Measurements from ENCODE around the gene C16orf87. TPM values are rescaled to one million over a fixed set of nuclear protein-coding genes. Genes with fewer than 3 reads are reported as not detected.

Gene C16orf87
- polyA plus RNA-seq, 2 donors = 3.6 to 3.7 TPM

DNA sequence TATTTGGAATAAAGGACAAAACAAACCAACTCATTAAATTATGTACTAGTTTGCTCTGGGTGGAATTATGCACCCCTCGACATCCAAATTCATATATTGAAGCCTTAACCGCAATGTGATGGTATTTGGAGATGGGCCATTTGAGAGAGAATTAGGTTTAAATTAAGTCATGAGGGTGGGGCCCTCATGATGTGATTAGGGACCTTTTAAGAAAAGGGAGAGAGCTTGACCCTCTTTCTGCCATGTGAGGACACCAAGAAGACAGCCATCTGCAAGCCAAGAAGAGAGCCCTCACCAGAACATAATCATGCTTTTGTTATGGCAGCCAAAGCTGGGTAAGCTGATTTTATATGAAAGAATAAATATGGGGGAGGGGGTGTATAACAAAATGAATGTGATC lies 2.0 kb downstream of the C16orf87 start:
- Histone ChIP-seq H3K27ac (ENCODE audit: low read depth in 2 of 2, low read length in 1 of 2) (no peak overlapping the region), H3K36me3 (ENCODE audit: control insufficient read depth in 2 of 2, insufficient read depth in 2 of 2, low read length in 1 of 2) (no peaks in the 10 kb centered on the region), H3K27me3 (ENCODE audit: control insufficient read depth in 1 of 2, insufficient read depth in 2 of 2, low read length in 2 of 2) (no peaks in the 10 kb centered on the region), H3K9me3 (ENCODE audit: control insufficient read depth in 2 of 2, insufficient read depth in 1 of 2, low read depth in 1 of 2, low read length in 1 of 2) (no peaks in the 10 kb centered on the region), H3K4me1 (ENCODE audit: control insufficient read depth in 2 of 2, insufficient read depth in 2 of 2, low read length in 1 of 2) (no peaks in the 10 kb centered on the region), H3K4me3 (ENCODE audit: low read depth in 1 of 2, low read length in 2 of 2) (no peak overlapping the region)
- WGBS, 2 donors = 96 to 98% methylated on average over 2 of the region's 2 CpGs

DNA sequence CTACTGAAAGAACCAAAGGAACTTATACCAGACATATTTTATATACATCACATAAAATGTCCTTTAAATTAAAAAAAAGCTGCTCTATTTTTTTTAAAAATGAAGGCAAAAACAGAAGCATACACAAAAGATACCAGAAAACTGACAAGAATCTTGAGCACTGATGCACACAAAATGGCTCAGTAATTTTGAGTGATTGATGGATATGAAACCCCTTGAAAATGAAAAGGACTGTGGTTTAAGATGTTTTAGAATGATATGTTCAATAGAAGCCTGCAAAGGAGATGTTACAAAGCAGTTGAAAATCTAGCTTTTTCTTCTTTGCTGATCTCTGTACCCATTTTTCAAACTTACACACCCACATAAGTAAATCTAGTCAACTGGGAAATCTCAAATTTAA lies 2.7 kb downstream of the C16orf87 start:
- Histone ChIP-seq H3K9me3 (ENCODE audit: control insufficient read depth in 2 of 2, insufficient read depth in 1 of 2, low read depth in 1 of 2, low read length in 1 of 2) (no peaks in the 10 kb centered on the region), H3K27ac (ENCODE audit: low read depth in 2 of 2, low read length in 1 of 2) (no peak overlapping the region), H3K27me3 (ENCODE audit: control insufficient read depth in 1 of 2, insufficient read depth in 2 of 2, low read length in 2 of 2) (no peaks in the 10 kb centered on the region), H3K4me3 (ENCODE audit: low read depth in 1 of 2, low read length in 2 of 2) (no peak overlapping the region), H3K36me3 (ENCODE audit: control insufficient read depth in 2 of 2, insufficient read depth in 2 of 2, low read length in 1 of 2) (no peaks in the 10 kb centered on the region), H3K4me1 (ENCODE audit: control insufficient read depth in 2 of 2, insufficient read depth in 2 of 2, low read length in 1 of 2) (no peaks in the 10 kb centered on the region)

DNA sequence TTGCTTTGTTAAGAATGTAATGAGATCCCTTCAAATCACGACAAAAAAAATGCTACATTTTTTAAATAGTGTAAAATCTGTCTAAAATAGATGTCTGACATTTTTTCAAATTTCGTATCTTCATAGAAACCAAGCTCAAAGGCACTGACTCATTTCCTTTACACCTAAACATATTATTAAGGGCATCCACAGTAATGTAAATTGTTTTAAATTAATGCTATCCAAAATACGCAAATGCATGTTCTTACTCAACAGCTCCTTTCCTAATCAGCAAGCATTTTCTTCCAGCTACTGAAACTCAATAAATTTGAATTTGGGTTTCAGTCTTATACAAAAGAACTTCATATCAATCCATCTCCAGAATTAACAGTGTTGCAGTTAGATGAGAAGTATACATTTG lies 4.3 kb downstream of the C16orf87 start:
- 74 to 76% methylated on average over 3 of the region's 3 CpGs for WGBS, 2 donors
- Histone ChIP-seq H3K27me3 (ENCODE audit: control insufficient read depth in 1 of 2, insufficient read depth in 2 of 2, low read length in 2 of 2) (no peaks in the 10 kb centered on the region), H3K36me3 (ENCODE audit: control insufficient read depth in 2 of 2, insufficient read depth in 2 of 2, low read length in 1 of 2) (no peaks in the 10 kb centered on the region)

DNA sequence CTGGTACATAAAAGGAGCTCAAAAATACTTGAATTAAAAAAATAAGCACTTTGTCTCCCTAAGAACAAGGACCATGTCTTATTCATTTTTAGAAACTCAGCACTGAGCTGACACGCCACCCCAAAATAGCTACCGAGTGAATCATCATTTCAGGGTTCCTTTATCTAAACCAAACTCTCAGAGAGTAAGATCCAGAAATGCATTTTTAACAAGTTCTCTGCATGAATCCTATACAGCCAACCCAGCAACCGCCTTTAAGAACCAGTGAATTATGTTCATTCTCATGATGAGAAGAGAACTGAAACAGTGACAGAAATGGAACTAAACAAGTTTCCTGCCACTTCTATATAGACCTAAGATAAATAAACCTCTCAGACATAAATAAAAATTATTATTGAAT lies 8.7 kb downstream of the C16orf87 start:
- no peaks in the 10 kb centered on the region for H3K36me3 ChIP-seq (ENCODE audit: control insufficient read depth in 2 of 2, insufficient read depth in 2 of 2, low read length in 1 of 2)
- no peak overlapping the region for H3K4me3 ChIP-seq (ENCODE audit: low read depth in 1 of 2, low read length in 2 of 2)
- no peaks in the 10 kb centered on the region for H3K4me1 ChIP-seq (ENCODE audit: control insufficient read depth in 2 of 2, insufficient read depth in 2 of 2, low read length in 1 of 2)
- no peaks in the 10 kb centered on the region for H3K27me3 ChIP-seq (ENCODE audit: control insufficient read depth in 1 of 2, insufficient read depth in 2 of 2, low read length in 2 of 2)
- 50 to 61% methylated on average over 3 of the region's 3 CpGs for WGBS, 2 donors
- H3K27ac ChIP-seq (ENCODE audit: low read depth in 2 of 2, low read length in 1 of 2) = no peak overlapping the region
- H3K9me3 ChIP-seq (ENCODE audit: control insufficient read depth in 2 of 2, insufficient read depth in 1 of 2, low read depth in 1 of 2, low read length in 1 of 2) = no peaks in the 10 kb centered on the region

More for the DNA sequence above, 4.3 kb downstream of the C16orf87 start:
- no peak overlapping the region for H3K4me3 ChIP-seq (ENCODE audit: low read depth in 1 of 2, low read length in 2 of 2)
- H3K4me1 ChIP-seq (ENCODE audit: control insufficient read depth in 2 of 2, insufficient read depth in 2 of 2, low read length in 1 of 2) = no peaks in the 10 kb centered on the region
- no peaks in the 10 kb centered on the region for H3K9me3 ChIP-seq (ENCODE audit: control insufficient read depth in 2 of 2, insufficient read depth in 1 of 2, low read depth in 1 of 2, low read length in 1 of 2)
- no peak overlapping the region for H3K27ac ChIP-seq (ENCODE audit: low read depth in 2 of 2, low read length in 1 of 2)

DNA sequence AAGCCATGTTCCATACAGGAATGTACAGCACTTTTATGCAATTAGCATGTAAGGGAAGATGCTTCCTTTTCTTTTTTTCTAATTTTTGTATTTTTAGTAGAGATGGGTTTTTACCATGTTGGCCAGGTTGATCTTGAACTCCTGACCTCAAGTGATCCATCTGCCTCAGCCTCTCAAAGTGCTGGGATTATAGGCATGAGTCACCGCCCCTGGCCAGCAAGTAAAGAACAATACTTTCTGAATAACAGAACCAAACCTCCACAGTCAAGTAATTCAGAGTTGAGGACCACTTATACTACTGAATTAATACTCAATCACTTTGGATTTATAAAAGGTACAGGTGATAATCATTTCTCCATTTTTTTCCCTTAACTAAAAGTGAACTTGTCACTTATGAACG lies 13.0 kb downstream of the C16orf87 start:
- WGBS, 2 donors = 51 to 58% methylated on average over 2 of the region's 2 CpGs

DNA sequence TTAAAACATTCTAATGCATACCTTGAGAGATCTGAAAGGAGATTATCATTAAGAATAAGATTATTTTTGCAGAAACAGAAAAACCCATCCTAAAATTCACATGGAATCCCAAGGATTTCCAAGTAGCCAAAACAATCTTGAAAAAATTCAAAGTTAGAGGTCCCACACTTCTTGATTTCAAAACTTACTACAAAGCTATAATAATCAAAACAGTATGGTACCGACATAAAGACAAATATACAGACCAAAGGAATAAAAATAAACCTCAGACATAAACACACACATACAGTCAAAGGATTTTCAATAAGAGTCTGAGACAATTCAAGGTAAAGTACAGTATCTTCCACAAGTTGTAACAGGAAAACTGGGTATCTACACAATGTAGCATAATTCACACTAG lies 16.2 kb downstream of the C16orf87 start:
- H3K27ac ChIP-seq (ENCODE audit: low read depth in 2 of 2, low read length in 1 of 2) = no peak overlapping the region
- no peaks in the 10 kb centered on the region for H3K27me3 ChIP-seq (ENCODE audit: control insufficient read depth in 1 of 2, insufficient read depth in 2 of 2, low read length in 2 of 2)
- H3K9me3 ChIP-seq (ENCODE audit: control insufficient read depth in 2 of 2, insufficient read depth in 1 of 2, low read depth in 1 of 2, low read length in 1 of 2) = no peaks in the 10 kb centered on the region
- no peaks in the 10 kb centered on the region for H3K36me3 ChIP-seq (ENCODE audit: control insufficient read depth in 2 of 2, insufficient read depth in 2 of 2, low read length in 1 of 2)
- 97% methylated on average over 1 of the region's 1 CpG for WGBS, 2 donors
- H3K4me1 ChIP-seq (ENCODE audit: control insufficient read depth in 2 of 2, insufficient read depth in 2 of 2, low read length in 1 of 2) = no peaks in the 10 kb centered on the region
- H3K4me3 ChIP-seq (ENCODE audit: low read depth in 1 of 2, low read length in 2 of 2) = no peak overlapping the region

More for the DNA sequence above, 13.0 kb downstream of the C16orf87 start:
- Histone ChIP-seq H3K27ac (ENCODE audit: low read depth in 2 of 2, low read length in 1 of 2) (no peak overlapping the region), H3K4me1 (ENCODE audit: control insufficient read depth in 2 of 2, insufficient read depth in 2 of 2, low read length in 1 of 2) (no peaks in the 10 kb centered on the region), H3K27me3 (ENCODE audit: control insufficient read depth in 1 of 2, insufficient read depth in 2 of 2, low read length in 2 of 2) (no peaks in the 10 kb centered on the region), H3K4me3 (ENCODE audit: low read depth in 1 of 2, low read length in 2 of 2) (no peak overlapping the region), H3K9me3 (ENCODE audit: control insufficient read depth in 2 of 2, insufficient read depth in 1 of 2, low read depth in 1 of 2, low read length in 1 of 2) (no peaks in the 10 kb centered on the region), H3K36me3 (ENCODE audit: control insufficient read depth in 2 of 2, insufficient read depth in 2 of 2, low read length in 1 of 2) (no peaks in the 10 kb centered on the region)

DNA sequence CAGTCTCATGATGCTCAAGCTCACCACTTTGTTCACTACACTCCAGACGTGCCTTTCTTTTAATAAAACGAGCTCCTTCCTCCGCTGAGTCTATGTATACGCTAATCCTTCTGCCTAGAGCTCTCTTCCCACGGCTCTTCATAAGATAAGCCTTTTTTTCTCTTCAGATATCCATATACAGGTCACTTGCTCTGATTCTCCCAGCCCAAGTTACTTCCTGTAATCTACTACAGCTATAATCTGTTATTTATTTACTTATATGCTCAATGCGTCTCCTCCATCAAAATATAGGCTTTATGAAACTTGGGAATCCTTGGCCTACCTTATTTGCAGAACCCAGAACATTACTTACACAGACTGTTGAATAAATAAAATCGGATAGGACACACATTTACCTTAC lies 17.4 kb downstream of the C16orf87 start:
- H3K9me3 ChIP-seq (ENCODE audit: control insufficient read depth in 2 of 2, insufficient read depth in 1 of 2, low read depth in 1 of 2, low read length in 1 of 2) = no peaks in the 10 kb centered on the region
- WGBS, 2 donors = 94 to 95% methylated on average over 7 of the region's 7 CpGs
- no peak overlapping the region for H3K4me3 ChIP-seq (ENCODE audit: low read depth in 1 of 2, low read length in 2 of 2)
- H3K4me1 ChIP-seq (ENCODE audit: control insufficient read depth in 2 of 2, insufficient read depth in 2 of 2, low read length in 1 of 2) = no peaks in the 10 kb centered on the region
- no peaks in the 10 kb centered on the region for H3K27me3 ChIP-seq (ENCODE audit: control insufficient read depth in 1 of 2, insufficient read depth in 2 of 2, low read length in 2 of 2)
- no peaks in the 10 kb centered on the region for H3K36me3 ChIP-seq (ENCODE audit: control insufficient read depth in 2 of 2, insufficient read depth in 2 of 2, low read length in 1 of 2)
- H3K27ac ChIP-seq (ENCODE audit: low read depth in 2 of 2, low read length in 1 of 2) = no peak overlapping the region

DNA sequence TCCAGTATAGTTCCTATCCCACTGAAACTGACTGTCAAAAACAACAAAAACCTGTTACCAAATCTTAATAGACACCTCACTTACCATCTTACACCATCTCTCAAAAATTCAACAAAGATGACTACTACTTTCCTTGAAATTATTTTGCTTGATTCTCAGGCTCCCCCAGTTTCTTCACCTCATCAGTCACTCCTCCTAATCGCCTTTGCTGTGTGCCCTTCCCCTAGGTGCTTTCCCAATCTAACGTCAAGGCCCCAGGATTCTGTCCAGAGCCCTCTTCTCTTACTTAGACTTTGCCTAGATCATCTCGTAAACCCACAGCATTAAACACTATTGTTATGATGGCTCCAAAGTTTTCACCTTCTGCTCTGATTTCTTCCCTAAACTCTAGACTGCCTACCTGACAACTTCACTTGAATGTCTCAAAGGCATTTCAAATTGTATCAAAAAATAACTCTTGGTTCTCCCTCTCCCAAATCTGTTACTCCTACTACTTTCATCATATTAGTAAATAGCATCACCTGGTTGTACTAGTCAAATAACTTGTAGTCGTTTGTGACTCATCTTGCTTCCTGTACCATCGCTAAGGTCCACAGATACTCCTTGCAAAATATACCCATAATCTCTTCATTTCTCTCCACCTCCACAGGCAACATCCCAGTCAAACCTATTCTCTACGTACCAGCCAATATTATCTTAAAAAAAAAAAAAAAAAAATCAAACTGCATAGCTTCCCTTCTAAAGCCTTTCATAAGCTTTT lies 18.0 kb downstream of the C16orf87 start:
- Histone ChIP-seq H3K27ac (ENCODE audit: low read depth in 2 of 2, low read length in 1 of 2) (no peak overlapping the region), H3K4me1 (ENCODE audit: control insufficient read depth in 2 of 2, insufficient read depth in 2 of 2, low read length in 1 of 2) (no peaks in the 10 kb centered on the region), H3K9me3 (ENCODE audit: control insufficient read depth in 2 of 2, insufficient read depth in 1 of 2, low read depth in 1 of 2, low read length in 1 of 2) (no peaks in the 10 kb centered on the region), H3K4me3 (ENCODE audit: low read depth in 1 of 2, low read length in 2 of 2) (no peak overlapping the region), H3K36me3 (ENCODE audit: control insufficient read depth in 2 of 2, insufficient read depth in 2 of 2, low read length in 1 of 2) (no peaks in the 10 kb centered on the region), H3K27me3 (ENCODE audit: control insufficient read depth in 1 of 2, insufficient read depth in 2 of 2, low read length in 2 of 2) (no peaks in the 10 kb centered on the region)
- 77 to 85% methylated on average over 6 of the region's 6 CpGs for WGBS, 2 donors

DNA sequence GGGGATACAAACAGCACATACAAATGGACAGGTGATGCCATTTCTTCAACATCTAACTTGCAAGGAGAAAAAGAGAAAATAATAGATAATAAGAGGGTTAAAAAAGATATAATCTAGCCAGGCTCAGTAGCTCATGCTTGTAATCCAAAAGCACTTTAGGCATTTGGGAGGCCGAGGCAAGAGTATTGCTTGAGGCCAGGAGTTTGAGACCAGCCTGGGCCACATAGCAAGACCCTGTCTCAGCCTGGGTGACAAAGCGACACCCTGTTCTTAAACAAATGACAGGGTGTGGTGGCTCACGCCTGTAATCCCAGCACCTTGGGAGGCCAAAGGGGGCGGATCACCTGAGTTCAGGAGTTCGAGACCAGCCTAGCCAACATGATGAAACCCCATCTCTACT lies 19.3 kb downstream of the C16orf87 start:
- no peaks in the 10 kb centered on the region for H3K9me3 ChIP-seq (ENCODE audit: control insufficient read depth in 2 of 2, insufficient read depth in 1 of 2, low read depth in 1 of 2, low read length in 1 of 2)
- H3K4me1 ChIP-seq (ENCODE audit: control insufficient read depth in 2 of 2, insufficient read depth in 2 of 2, low read length in 1 of 2) = no peaks in the 10 kb centered on the region
- H3K4me3 ChIP-seq (ENCODE audit: low read depth in 1 of 2, low read length in 2 of 2) = no peak overlapping the region
- 93 to 96% methylated on average over 5 of the region's 5 CpGs for WGBS, 2 donors
- H3K27ac ChIP-seq (ENCODE audit: low read depth in 2 of 2, low read length in 1 of 2) = no peak overlapping the region
- no peaks in the 10 kb centered on the region for H3K36me3 ChIP-seq (ENCODE audit: control insufficient read depth in 2 of 2, insufficient read depth in 2 of 2, low read length in 1 of 2)
- H3K27me3 ChIP-seq (ENCODE audit: control insufficient read depth in 1 of 2, insufficient read depth in 2 of 2, low read length in 2 of 2) = no peaks in the 10 kb centered on the region

DNA sequence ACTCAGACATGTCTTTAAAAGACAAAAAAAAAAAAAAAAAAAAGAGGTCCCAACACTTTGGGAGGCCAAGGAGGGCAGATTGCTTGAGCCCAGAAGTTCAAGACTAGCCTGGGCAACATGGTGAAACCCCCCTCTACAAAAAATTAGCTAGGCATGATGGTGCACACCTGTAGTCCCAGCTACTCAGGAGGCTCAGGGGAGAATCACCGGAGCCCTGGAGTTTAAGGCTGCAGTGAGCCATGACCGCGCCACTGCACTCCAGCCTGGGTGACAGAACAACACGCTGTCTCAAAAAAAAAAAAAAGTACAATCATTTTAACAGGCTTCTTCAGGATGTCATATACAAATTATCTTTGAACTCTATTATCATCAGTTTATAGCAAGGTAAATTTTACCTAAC lies 22.0 kb downstream of the C16orf87 start:
- 94 to 97% methylated on average over 4 of the region's 4 CpGs for WGBS, 2 donors
- H3K27ac ChIP-seq (ENCODE audit: low read depth in 2 of 2, low read length in 1 of 2) = no peak overlapping the region
- no peaks in the 10 kb centered on the region for H3K27me3 ChIP-seq (ENCODE audit: control insufficient read depth in 1 of 2, insufficient read depth in 2 of 2, low read length in 2 of 2)
- no peaks in the 10 kb centered on the region for H3K36me3 ChIP-seq (ENCODE audit: control insufficient read depth in 2 of 2, insufficient read depth in 2 of 2, low read length in 1 of 2)
- H3K4me1 ChIP-seq (ENCODE audit: control insufficient read depth in 2 of 2, insufficient read depth in 2 of 2, low read length in 1 of 2) = no peaks in the 10 kb centered on the region
- H3K9me3 ChIP-seq (ENCODE audit: control insufficient read depth in 2 of 2, insufficient read depth in 1 of 2, low read depth in 1 of 2, low read length in 1 of 2) = no peaks in the 10 kb centered on the region
- no peak overlapping the region for H3K4me3 ChIP-seq (ENCODE audit: low read depth in 1 of 2, low read length in 2 of 2)
